Activated naive CD4-positive, alpha-beta T cell treated with anti-CD3 and anti-CD28 coated beads, Interleukin-2, amount 10 ng/mL, durations not matched to agents 7 days and 5 days (primary cell): ENCODE results near the gene CEP170B.
"Not testable (repeated sequence)": the region's sequence is repeated elsewhere in the genome, so short reads cannot be mapped to it uniquely, and the experiment has no call there.

Experiments
- CTCF ChIA-PET: fragments of 350-600 bp; sonication (Branson Sonifier 250); formaldehyde crosslinking; loops from one replicate; lab custom pipeline; 2021; ENCODE audit warnings: antibody characterized with exemption; lab: Charles Lee
- DNase-seq: peaks from one replicate; pipeline ENCODE4 v3.0.0-alpha.2; 2020
- H3K27ac Mint-ChIP-seq: one replicate; pipeline ENCODE4 v1.8.0; 2021; ENCODE audit warnings: mild to moderate bottlenecking, moderate library complexity, mixed read lengths
- H3K27me3 Mint-ChIP-seq: one replicate; pipeline ENCODE4 v1.8.0; 2021; ENCODE audit warnings: mild to moderate bottlenecking, mixed read lengths
- H3K36me3 Mint-ChIP-seq: one replicate; pipeline ENCODE4 v1.8.0; 2021; ENCODE audit warnings: mixed read lengths
- H3K4me1 Mint-ChIP-seq: one replicate; pipeline ENCODE4 v1.8.0; 2021; ENCODE audit warnings: mixed read lengths
- H3K4me3 Mint-ChIP-seq: one replicate; pipeline ENCODE4 v1.8.0; 2021; ENCODE audit warnings: mild to moderate bottlenecking, moderate library complexity, mixed read lengths
- H3K9me3 Mint-ChIP-seq: one replicate; pipeline ENCODE4 v1.8.0; 2021; ENCODE audit warnings: mixed read lengths

Gene CEP170B

GRCh38 chr14:104936361-104937155, 71.5 kb downstream of the CEP170B start:
- no peak overlapping the region for H3K27ac Mint-ChIP-seq
- no peaks in the 10 kb centered on the region for H3K9me3 Mint-ChIP-seq
- H3K4me3 Mint-ChIP-seq: no peak overlapping the region
- peaks cover 78% of the 10 kb centered on the region for H3K27me3 Mint-ChIP-seq
- CTCF ChIA-PET: interaction anchor here (1.5 to 2.5 kb wide), 2 partner anchors 10 to 38 kb away, joined by 4 to 6 read pairs; no protein-coding TSS in a partner anchor
- peaks cover 3% of the 10 kb centered on the region for H3K4me1 Mint-ChIP-seq
- DNase-seq: peak; percentile 11
- H3K36me3 Mint-ChIP-seq: no peaks in the 10 kb centered on the region

- CTCF ChIA-PET: interaction anchor here (0.9 kb wide), 1 partner anchor 28 kb away, joined by 3 read pairs; no protein-coding TSS in a partner anchor
- H3K27ac Mint-ChIP-seq: no peak overlapping the region
Observed at GRCh38 chr14:104937161-104937560, 72.1 kb downstream of the CEP170B start.

GRCh38 chr14:104937694-104938365, 72.8 kb downstream of the CEP170B start:
- no peak overlapping the region for H3K27ac Mint-ChIP-seq
- H3K36me3 Mint-ChIP-seq: no peaks in the 10 kb centered on the region
- no peak overlapping the region for H3K4me3 Mint-ChIP-seq
- CTCF ChIA-PET: interaction anchor here (0.9 kb wide), 1 partner anchor 27 kb away, joined by 3 read pairs; no protein-coding TSS in a partner anchor
- H3K9me3 Mint-ChIP-seq: no peaks in the 10 kb centered on the region
- peaks cover 70% of the 10 kb centered on the region for H3K27me3 Mint-ChIP-seq
- peaks cover 3% of the 10 kb centered on the region for H3K4me1 Mint-ChIP-seq
- DNase-seq: peak; percentile 7

More at GRCh38 chr14:104937161-104937560, 72.1 kb downstream of the CEP170B start:
- no peaks in the 10 kb centered on the region for H3K36me3 Mint-ChIP-seq
- no peaks in the 10 kb centered on the region for H3K9me3 Mint-ChIP-seq
- peak; percentile 3 for DNase-seq
- peaks cover 3% of the 10 kb centered on the region for H3K4me1 Mint-ChIP-seq
- H3K4me3 Mint-ChIP-seq: no peak overlapping the region
- peaks cover 76% of the 10 kb centered on the region for H3K27me3 Mint-ChIP-seq

GRCh38 chr14:104938436-104938835, 73.4 kb downstream of the CEP170B start:
- H3K4me3 Mint-ChIP-seq: no peak overlapping the region
- no peaks in the 10 kb centered on the region for H3K36me3 Mint-ChIP-seq
- peak; percentile 15 for DNase-seq
- H3K27ac Mint-ChIP-seq: no peak overlapping the region
- peaks cover 3% of the 10 kb centered on the region for H3K4me1 Mint-ChIP-seq
- H3K9me3 Mint-ChIP-seq: no peaks in the 10 kb centered on the region
- peaks cover 70% of the 10 kb centered on the region for H3K27me3 Mint-ChIP-seq
- CTCF ChIA-PET: no interaction called here

GRCh38 chr14:104938960-104939359, 73.9 kb downstream of the CEP170B start:
- Mint-ChIP-seq H3K4me1 (peaks cover 3% of the 10 kb centered on the region), H3K4me3 (no peak overlapping the region), H3K36me3 (no peaks in the 10 kb centered on the region), H3K9me3 (no peaks in the 10 kb centered on the region), H3K27ac (no peak overlapping the region), H3K27me3 (peaks cover 69% of the 10 kb centered on the region)
- DNase-seq: no peak
- CTCF ChIA-PET: no interaction called here

- peak; percentile 10 for DNase-seq
- CTCF ChIA-PET: no interaction called here
Observed at GRCh38 chr14:104939666-104940410, 74.8 kb downstream of the CEP170B start.

GRCh38 chr14:104940526-104941150, 75.6 kb downstream of the CEP170B start:
- Mint-ChIP-seq H3K4me3 (no peak overlapping the region), H3K9me3 (no peaks in the 10 kb centered on the region), H3K4me1 (no peaks in the 10 kb centered on the region), H3K36me3 (no peaks in the 10 kb centered on the region), H3K27me3 (peaks cover 54% of the 10 kb centered on the region), H3K27ac (no peak overlapping the region)
- DNase-seq: peak; percentile 15
- CTCF ChIA-PET: no interaction called here

More at GRCh38 chr14:104939666-104940410, 74.8 kb downstream of the CEP170B start:
- H3K9me3 Mint-ChIP-seq: no peaks in the 10 kb centered on the region
- H3K4me1 Mint-ChIP-seq: no peaks in the 10 kb centered on the region
- no peak overlapping the region for H3K4me3 Mint-ChIP-seq
- H3K27me3 Mint-ChIP-seq: peaks cover 60% of the 10 kb centered on the region
- H3K36me3 Mint-ChIP-seq: no peaks in the 10 kb centered on the region
- no peak overlapping the region for H3K27ac Mint-ChIP-seq

- Mint-ChIP-seq H3K4me1 (no peaks in the 10 kb centered on the region), H3K36me3 (no peaks in the 10 kb centered on the region), H3K9me3 (no peaks in the 10 kb centered on the region), H3K27me3 (peaks cover 43% of the 10 kb centered on the region), H3K4me3 (no peak overlapping the region), H3K27ac (no peak overlapping the region)
- CTCF ChIA-PET: no interaction called here
- no peak for DNase-seq
Observed at GRCh38 chr14:104941508-104942365, 76.7 kb downstream of the CEP170B start.

- H3K4me3 Mint-ChIP-seq: no peak overlapping the region
- CTCF ChIA-PET: no interaction called here
- H3K4me1 Mint-ChIP-seq: no peaks in the 10 kb centered on the region
- peaks cover 37% of the 10 kb centered on the region for H3K27me3 Mint-ChIP-seq
- H3K9me3 Mint-ChIP-seq: no peaks in the 10 kb centered on the region
- H3K27ac Mint-ChIP-seq: no peak overlapping the region
- H3K36me3 Mint-ChIP-seq: no peaks in the 10 kb centered on the region
- DNase-seq: no peak
Observed at GRCh38 chr14:104942586-104942985, 77.5 kb downstream of the CEP170B start.

GRCh38 chr14:104943216-104944015, 78.3 kb downstream of the CEP170B start:
- H3K9me3 Mint-ChIP-seq, H3K4me1 Mint-ChIP-seq, H3K4me3 Mint-ChIP-seq, CTCF ChIA-PET, DNase-seq, H3K27ac Mint-ChIP-seq, H3K36me3 Mint-ChIP-seq: not testable (repeated sequence)
- peaks cover 28% of the 10 kb centered on the region for H3K27me3 Mint-ChIP-seq

GRCh38 chr14:104944016-104944308, 78.9 kb downstream of the CEP170B start:
- CTCF ChIA-PET, H3K36me3 Mint-ChIP-seq, H3K9me3 Mint-ChIP-seq, DNase-seq, H3K27ac Mint-ChIP-seq, H3K4me3 Mint-ChIP-seq, H3K4me1 Mint-ChIP-seq: not testable (repeated sequence)
- H3K27me3 Mint-ChIP-seq: peaks cover 23% of the 10 kb centered on the region

GRCh38 chr14:104944436-104945205, 79.6 kb downstream of the CEP170B start:
- CTCF ChIA-PET, H3K36me3 Mint-ChIP-seq, H3K4me1 Mint-ChIP-seq, H3K4me3 Mint-ChIP-seq, H3K9me3 Mint-ChIP-seq, H3K27ac Mint-ChIP-seq, DNase-seq: not testable (repeated sequence)
- peaks cover 16% of the 10 kb centered on the region for H3K27me3 Mint-ChIP-seq
